GM06990 (cell line): ENCODE measurements around the gene STOML1.

Source experiments
- DNase-seq: peaks from one replicate; pipeline ENCODE4 v3.0.0-alpha.2; 2011; ENCODE audit not compliant: insufficient read length; ENCODE audit errors: extremely low read depth
- H3K27me3 ChIP-seq: replicated peaks from 2 replicates; pipeline ENCODE4 v1.6.0; 2011; ENCODE audit warnings: low read length; ENCODE audit not compliant: control insufficient read depth, insufficient read depth
- H3K36me3 ChIP-seq: 2 replicates; pipeline ENCODE4 v1.5.1; 2011; ENCODE audit warnings: low read length; ENCODE audit not compliant: control insufficient read depth, insufficient read depth
- H3K4me3 ChIP-seq: replicated peaks from 2 replicates; pipeline ENCODE4 v1.5.1; 2011; ENCODE audit warnings: low read depth, mild to moderate bottlenecking, control low read depth, low read length
- CTCF ChIP-seq: IDR thresholded peaks from 2 replicates; pipeline ENCODE4 v1.5.1; 2011; ENCODE audit warnings: low read length, control low read depth, mild to moderate bottlenecking, inconsistent platforms; ENCODE audit not compliant: insufficient read depth, poor library complexity, severe bottlenecking

Gene STOML1

GRCh38 chr15:73988445-73988969 is 3.6 kb downstream of the STOML1 start:
- Histone ChIP-seq H3K27me3 (no peaks in the 10 kb centered on the region), H3K36me3 (peaks cover 6% of the 10 kb centered on the region), H3K4me3 (no peak overlapping the region)
- TF ChIP-seq CTCF, result no peak
- DNase-seq, result no peak

- peaks cover 7% of the 10 kb centered on the region for H3K36me3 ChIP-seq
- H3K27me3 ChIP-seq, result no peaks in the 10 kb centered on the region
- H3K4me3 ChIP-seq, result no peak overlapping the region
- DNase-seq, result no peak
- no peak for TF ChIP-seq CTCF
Measured at GRCh38 chr15:73987681-73988444, 4.2 kb downstream of the STOML1 start.

GRCh38 chr15:73987250-73987649 is 4.8 kb downstream of the STOML1 start:
- H3K4me3 ChIP-seq, result no peak overlapping the region
- DNase-seq, result no peak
- H3K27me3 ChIP-seq, result no peaks in the 10 kb centered on the region
- H3K36me3 ChIP-seq, result peaks cover 7% of the 10 kb centered on the region
- TF ChIP-seq CTCF, result no peak

- no peak for TF ChIP-seq CTCF
- H3K27me3 ChIP-seq, result no peaks in the 10 kb centered on the region
- DNase-seq, result no peak
- H3K4me3 ChIP-seq, result no peak overlapping the region
- H3K36me3 ChIP-seq, result peaks cover 7% of the 10 kb centered on the region
Measured at GRCh38 chr15:73986776-73987056, 5.4 kb downstream of the STOML1 start.

- DNase-seq, result no peak
- H3K36me3 ChIP-seq, result peaks cover 7% of the 10 kb centered on the region
- H3K4me3 ChIP-seq, result no peak overlapping the region
- no peaks in the 10 kb centered on the region for H3K27me3 ChIP-seq
- TF ChIP-seq CTCF, result no peak
Measured at GRCh38 chr15:73986055-73986775, 5.9 kb downstream of the STOML1 start.
